ENCODE measurements around the gene KMT2B. TPM values are rescaled to one million over a fixed set of nuclear protein-coding genes. Genes with fewer than 3 reads are reported as not detected.
"Not testable (repeated sequence)": the region's sequence is repeated elsewhere in the genome, so short reads cannot be mapped to it uniquely, and the experiment has no call there.

KMT2B gene, protein sequence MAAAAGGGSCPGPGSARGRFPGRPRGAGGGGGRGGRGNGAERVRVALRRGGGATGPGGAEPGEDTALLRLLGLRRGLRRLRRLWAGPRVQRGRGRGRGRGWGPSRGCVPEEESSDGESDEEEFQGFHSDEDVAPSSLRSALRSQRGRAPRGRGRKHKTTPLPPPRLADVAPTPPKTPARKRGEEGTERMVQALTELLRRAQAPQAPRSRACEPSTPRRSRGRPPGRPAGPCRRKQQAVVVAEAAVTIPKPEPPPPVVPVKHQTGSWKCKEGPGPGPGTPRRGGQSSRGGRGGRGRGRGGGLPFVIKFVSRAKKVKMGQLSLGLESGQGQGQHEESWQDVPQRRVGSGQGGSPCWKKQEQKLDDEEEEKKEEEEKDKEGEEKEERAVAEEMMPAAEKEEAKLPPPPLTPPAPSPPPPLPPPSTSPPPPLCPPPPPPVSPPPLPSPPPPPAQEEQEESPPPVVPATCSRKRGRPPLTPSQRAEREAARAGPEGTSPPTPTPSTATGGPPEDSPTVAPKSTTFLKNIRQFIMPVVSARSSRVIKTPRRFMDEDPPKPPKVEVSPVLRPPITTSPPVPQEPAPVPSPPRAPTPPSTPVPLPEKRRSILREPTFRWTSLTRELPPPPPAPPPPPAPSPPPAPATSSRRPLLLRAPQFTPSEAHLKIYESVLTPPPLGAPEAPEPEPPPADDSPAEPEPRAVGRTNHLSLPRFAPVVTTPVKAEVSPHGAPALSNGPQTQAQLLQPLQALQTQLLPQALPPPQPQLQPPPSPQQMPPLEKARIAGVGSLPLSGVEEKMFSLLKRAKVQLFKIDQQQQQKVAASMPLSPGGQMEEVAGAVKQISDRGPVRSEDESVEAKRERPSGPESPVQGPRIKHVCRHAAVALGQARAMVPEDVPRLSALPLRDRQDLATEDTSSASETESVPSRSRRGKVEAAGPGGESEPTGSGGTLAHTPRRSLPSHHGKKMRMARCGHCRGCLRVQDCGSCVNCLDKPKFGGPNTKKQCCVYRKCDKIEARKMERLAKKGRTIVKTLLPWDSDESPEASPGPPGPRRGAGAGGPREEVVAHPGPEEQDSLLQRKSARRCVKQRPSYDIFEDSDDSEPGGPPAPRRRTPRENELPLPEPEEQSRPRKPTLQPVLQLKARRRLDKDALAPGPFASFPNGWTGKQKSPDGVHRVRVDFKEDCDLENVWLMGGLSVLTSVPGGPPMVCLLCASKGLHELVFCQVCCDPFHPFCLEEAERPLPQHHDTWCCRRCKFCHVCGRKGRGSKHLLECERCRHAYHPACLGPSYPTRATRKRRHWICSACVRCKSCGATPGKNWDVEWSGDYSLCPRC (N-terminal part only)
- 10 to 100 TPM in 4 of 8 experiments, 1 to 10 TPM in 4; 6.1 to 28.4 (median 11.0) TPM for total RNA-seq

DNA sequence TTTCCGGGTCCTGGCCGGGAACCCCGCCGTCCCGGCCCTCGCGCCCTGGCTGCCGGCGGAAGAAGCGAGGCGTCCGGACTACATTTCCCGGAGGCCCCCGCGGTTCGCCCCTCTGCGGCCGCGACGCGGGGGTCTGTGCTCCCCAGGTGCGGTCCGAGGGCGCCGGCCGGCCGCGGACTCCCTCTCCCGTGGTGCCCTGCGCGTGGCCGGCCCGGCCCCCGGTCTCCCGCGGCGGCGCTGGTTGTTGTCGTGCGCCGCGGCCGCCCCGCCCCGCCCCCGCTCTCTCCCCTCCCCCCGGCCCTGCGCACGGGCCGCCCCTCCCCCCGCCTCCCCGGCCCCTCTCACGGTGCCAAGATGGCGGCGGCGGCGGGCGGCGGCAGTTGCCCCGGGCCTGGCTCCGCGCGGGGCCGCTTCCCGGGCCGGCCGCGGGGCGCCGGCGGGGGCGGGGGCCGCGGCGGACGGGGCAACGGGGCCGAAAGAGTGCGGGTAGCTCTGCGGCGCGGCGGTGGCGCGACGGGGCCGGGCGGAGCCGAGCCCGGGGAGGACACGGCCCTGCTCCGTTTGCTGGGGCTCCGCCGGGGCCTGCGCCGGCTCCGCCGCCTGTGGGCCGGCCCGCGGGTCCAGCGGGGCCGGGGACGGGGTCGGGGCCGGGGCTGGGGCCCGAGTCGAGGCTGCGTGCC, at the start of gene KMT2B:
Gene KMT2B, plus strand, starts transcription at position 339 of the 680 bp plus-strand sequence. Its CDS starts 16 bp downstream, at position 355.
- WGBS, 10 experiments: no CpG with 5 or more reads among the region's 109 CpGs
- Histone ChIP-seq H3K4me3 (peak within 1 kb of the TSS; percentile 39 to 91 (median 62)), H3K4me1 (replicated peaks in 1 of 2) (peaks cover 16 to 17% of the 10 kb centered on the region in 2 donors), H3K27ac (peak within 1 kb of the TSS; percentile 81 to 94)
- in situ Hi-C loops (cut with MboI; ENCODE audit: low pct_unique_long_range_greater_than_20kb in 2 of 9, low sequenced_read_pairs in 9 of 9, unreplicated experiment in 9 of 9): no loop called here
- ATAC-seq (replicated peaks in 6 of 8): peak in 7 of 8 experiments; percentile 0 to 74 (median 28)

DNA sequence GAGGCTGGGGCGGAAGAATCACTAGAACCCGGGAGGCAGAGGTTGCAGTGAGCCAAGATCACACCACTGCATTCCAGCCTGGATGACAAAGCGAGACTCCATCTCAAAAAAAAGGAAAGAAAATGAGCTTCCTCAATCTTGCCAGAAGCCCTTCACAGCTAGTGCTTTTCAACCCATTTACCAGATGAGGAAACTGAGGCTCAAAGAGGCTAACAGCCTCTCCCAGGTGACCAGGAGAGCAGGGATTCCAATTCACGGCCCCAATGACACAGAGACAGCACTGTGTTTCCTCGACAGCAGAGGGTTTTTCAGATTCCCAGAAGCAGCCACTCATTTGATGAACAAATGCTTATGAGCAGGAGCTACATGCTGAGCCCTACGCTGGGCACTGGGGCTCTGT, 48.2 kb upstream of the KMT2B start:
- Histone ChIP-seq H3K27ac (no peak overlapping the region), H3K4me1 (replicated peaks in 1 of 2) (no peaks in the 10 kb centered on the region), H3K4me3 (no peak overlapping the region)
- in situ Hi-C loops (cut with MboI; ENCODE audit: low pct_unique_long_range_greater_than_20kb in 2 of 9, low sequenced_read_pairs in 9 of 9, unreplicated experiment in 9 of 9): no loop called here
- ATAC-seq (replicated peaks in 6 of 8): no peak
- 40 to 74% (median 60%) methylated on average over 1 to 6 of the region's 6 CpGs; no CpG with 5 or more reads in 3 of the 10 experiments for WGBS, 10 experiments

DNA sequence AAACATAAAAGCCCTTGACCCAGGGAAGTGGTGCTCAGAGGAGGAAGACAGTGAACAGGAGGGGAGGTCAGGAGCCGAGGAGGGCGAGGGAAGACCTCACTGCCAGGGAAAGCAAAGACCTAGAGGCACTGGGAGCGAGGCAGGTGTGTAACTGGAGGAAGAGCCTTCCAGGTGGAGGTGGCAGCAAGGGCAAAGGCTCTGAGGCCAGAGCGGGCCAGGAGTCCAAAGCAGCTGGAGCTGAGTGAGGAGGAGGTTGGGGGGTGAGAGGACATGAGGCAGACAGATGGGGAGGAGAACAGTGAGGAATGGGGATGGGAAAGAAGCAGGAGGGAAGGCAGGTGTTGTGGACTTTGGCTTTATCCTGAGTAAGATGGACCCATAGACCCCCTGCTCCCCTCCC, 47.8 kb upstream of the KMT2B start:
- no peak for ATAC-seq (replicated peaks in 6 of 8)
- 17 to 67% (median 50%) methylated on average over 1 to 2 of the region's 4 CpGs; no CpG with 5 or more reads in 5 of the 10 experiments for WGBS, 10 experiments
- no peak overlapping the region for H3K4me3 ChIP-seq
- no peak overlapping the region for H3K27ac ChIP-seq
- H3K4me1 ChIP-seq (replicated peaks in 1 of 2): no peaks in the 10 kb centered on the region
- in situ Hi-C loops (cut with MboI; ENCODE audit: low pct_unique_long_range_greater_than_20kb in 2 of 9, low sequenced_read_pairs in 9 of 9, unreplicated experiment in 9 of 9): no loop called here

DNA sequence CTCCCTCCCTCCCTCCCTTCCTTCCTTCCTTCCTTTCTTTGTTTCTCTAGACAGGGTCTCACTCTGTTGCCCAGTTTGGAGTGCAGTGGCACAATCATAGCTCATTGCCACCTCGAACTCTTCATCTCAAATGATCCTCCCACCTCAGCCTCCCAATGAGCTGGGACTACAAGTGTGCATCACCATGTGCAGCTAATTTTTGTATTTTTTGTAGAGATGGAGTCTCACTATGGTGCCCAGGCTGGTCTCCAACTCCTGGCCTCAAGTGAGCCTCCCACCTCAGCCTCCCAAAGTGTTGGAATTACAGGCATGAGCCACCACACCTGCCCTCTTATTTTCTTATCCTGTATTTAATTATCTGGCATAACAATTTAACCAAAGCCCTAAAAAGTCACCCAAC, 47.1 kb upstream of the KMT2B start:
- H3K4me1 ChIP-seq (replicated peaks in 1 of 2): no peaks in the 10 kb centered on the region
- WGBS, 10 experiments: 80% methylated on average over 1 of the region's 1 CpG; no CpG with 5 or more reads in 8 of the 10 experiments
- in situ Hi-C loops (cut with MboI; ENCODE audit: low pct_unique_long_range_greater_than_20kb in 2 of 9, low sequenced_read_pairs in 9 of 9, unreplicated experiment in 9 of 9): no loop called here
- no peak overlapping the region for H3K27ac ChIP-seq
- H3K4me3 ChIP-seq: no peak overlapping the region
- ATAC-seq (replicated peaks in 6 of 8): no peak

DNA sequence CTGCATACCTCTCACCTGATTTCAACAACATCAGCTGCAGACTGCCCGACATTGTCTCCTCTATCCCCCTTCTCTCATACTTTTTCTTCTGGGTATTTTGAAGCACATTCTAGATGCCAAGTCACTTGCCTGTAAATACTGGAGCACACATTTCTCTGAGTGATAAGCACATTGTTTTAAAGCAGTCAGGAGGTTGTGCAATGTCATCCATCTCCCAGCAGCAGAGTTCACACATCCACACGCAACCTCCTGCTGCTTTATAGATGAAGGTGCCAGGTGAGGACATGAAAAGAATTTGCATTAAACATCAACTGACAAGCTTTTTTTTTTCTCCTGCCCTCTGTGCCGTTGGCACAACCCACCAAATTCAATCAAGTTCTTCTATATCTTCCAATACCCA, 46.0 kb upstream of the KMT2B start:
- WGBS, 10 experiments: 13 to 57% (median 44%) methylated on average over 1 to 3 of the region's 3 CpGs; no CpG with 5 or more reads in 3 of the 10 experiments
- Histone ChIP-seq H3K4me1 (replicated peaks in 1 of 2) (no peaks in the 10 kb centered on the region), H3K27ac (no peak overlapping the region), H3K4me3 (no peak overlapping the region)
- in situ Hi-C loops (cut with MboI; ENCODE audit: low pct_unique_long_range_greater_than_20kb in 2 of 9, low sequenced_read_pairs in 9 of 9, unreplicated experiment in 9 of 9): no loop called here
- ATAC-seq (replicated peaks in 6 of 8): no peak

DNA sequence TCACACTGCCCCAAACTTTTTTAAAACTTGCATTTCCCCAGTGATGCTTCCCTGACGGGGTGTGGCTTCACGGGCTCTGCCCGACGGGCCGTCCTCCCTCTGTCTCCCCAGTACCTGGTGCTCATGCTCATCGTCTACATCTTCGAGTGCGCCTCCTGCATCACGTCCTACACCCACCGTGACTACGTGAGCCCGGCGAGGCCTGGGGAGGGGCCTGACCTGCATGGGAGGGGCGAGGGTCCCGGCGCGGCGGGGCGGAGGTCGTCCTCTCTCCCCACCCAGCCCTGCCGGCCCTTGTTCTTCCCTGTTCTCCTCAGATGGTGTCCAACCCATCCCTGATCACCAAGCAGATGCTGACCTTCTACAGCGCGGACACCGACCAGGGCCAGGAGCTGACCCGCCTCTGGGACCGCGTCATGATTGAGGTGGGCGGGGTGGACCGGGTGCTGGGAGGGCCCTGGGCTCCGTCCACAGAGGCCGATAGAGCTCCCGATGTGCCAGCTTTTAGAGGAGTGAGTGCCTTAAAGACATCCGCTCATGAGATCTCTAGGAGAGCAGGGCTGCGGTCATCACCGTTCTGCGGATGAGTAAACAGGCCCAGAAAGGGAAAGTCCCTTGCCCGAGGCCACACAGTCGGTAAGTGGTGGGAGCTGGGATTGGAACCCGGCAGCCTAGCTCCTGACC, 44.5 kb upstream of the KMT2B start:
- ATAC-seq (replicated peaks in 6 of 8): peak in 5 of 8 experiments; percentile 27 to 99 (median 98)
- no peak overlapping the region for H3K4me3 ChIP-seq
- no peak overlapping the region for H3K27ac ChIP-seq
- H3K4me1 ChIP-seq (replicated peaks in 1 of 2): no peaks in the 10 kb centered on the region
- in situ Hi-C loops (cut with MboI; ENCODE audit: low pct_unique_long_range_greater_than_20kb in 2 of 9, low sequenced_read_pairs in 9 of 9, unreplicated experiment in 9 of 9): no loop called here
- WGBS, 10 experiments: 0 to 20% (median 18%) methylated on average over 3 to 7 of the region's 39 CpGs; no CpG with 5 or more reads in 7 of the 10 experiments

DNA sequence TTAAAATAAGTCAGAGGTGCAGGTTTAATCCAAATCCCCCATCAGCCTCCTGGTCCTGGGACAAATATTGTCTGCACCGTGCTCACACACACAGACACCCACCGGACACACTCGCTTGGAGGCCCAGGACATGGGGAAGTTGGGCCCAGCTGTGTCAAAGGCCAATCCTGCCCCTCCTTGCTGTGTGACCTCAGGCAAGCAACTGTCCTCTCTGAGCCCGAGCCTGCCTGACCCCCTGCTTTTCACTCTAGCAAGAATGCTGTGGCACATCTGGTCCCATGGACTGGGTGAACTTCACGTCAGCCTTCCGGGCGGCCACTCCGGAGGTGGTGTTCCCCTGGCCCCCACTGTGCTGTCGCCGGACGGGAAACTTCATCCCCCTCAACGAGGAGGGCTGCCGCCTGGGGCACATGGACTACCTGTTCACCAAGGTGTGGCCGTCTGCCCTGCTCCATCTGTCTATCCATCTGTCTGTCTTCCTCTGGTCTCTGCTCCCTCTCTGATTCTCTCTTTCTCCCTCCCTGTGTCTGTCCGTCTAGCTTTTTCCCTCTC, 42.1 kb upstream of the KMT2B start:
- 33 to 83% (median 60%) methylated on average over 1 to 12 of the region's 15 CpGs; no CpG with 5 or more reads in 2 of the 10 experiments for WGBS, 10 experiments
- Histone ChIP-seq H3K4me3 (no peak overlapping the region), H3K4me1 (replicated peaks in 1 of 2) (no peaks in the 10 kb centered on the region), H3K27ac (no peak overlapping the region)
- ATAC-seq (replicated peaks in 6 of 8): no peak
- in situ Hi-C loops (cut with MboI; ENCODE audit: low pct_unique_long_range_greater_than_20kb in 2 of 9, low sequenced_read_pairs in 9 of 9, unreplicated experiment in 9 of 9): no loop called here

DNA sequence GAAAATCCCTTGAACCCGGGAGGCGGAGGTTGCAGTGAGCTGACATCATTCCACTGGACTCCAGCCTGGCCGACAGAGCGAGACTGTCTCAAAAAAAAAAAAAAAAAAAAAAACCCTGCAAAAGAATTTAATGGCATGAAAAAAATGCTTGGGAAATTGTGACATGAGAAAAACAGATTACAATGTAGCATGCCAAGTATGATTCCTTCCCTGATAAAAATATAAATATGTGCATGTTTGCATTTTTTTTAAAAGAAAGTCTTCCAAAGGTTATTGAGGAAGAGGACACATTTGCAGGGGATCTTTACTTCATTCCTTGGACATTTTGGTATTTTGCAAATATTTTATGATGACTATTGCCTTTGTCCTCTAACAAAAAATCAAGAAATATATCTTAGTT, 28.0 kb upstream of the KMT2B start:
- Histone ChIP-seq H3K27ac (no peak overlapping the region), H3K4me1 (replicated peaks in 1 of 2) (no peaks in the 10 kb centered on the region), H3K4me3 (no peak overlapping the region)
- in situ Hi-C loops (cut with MboI; ENCODE audit: low pct_unique_long_range_greater_than_20kb in 2 of 9, low sequenced_read_pairs in 9 of 9, unreplicated experiment in 9 of 9): no loop called here
- ATAC-seq (replicated peaks in 6 of 8): no peak
- WGBS, 10 experiments: 0 to 96% (median 80%) methylated on average over 1 to 4 of the region's 4 CpGs; no CpG with 5 or more reads in 3 of the 10 experiments

DNA sequence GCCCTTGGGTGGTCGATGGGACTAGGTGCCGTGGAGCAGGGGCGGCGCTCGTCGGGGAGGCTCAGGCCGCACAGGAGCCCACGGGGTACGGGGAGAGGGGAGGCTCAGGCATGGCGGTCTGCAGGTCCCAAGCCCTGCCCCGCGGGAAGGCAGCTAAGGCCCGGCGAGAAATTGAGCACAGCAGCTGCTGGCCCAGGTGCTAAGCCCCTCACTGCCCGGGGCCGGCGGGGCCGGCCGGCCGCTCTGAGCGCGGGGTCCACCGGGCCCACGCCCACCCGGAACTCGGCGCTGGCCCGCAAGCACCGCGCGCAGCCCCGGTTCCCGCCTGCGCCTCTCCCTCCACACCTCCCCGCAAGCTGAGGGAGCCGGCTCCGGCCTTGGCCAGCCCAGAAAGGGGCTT, 26.7 kb upstream of the KMT2B start:
- no CpG with 5 or more reads among the region's 37 CpGs for WGBS, 10 experiments
- in situ Hi-C loops (cut with MboI; ENCODE audit: low pct_unique_long_range_greater_than_20kb in 2 of 9, low sequenced_read_pairs in 9 of 9, unreplicated experiment in 9 of 9); H3K27ac ChIP-seq; H3K4me3 ChIP-seq; H3K4me1 ChIP-seq (replicated peaks in 1 of 2); ATAC-seq (replicated peaks in 6 of 8): not testable (repeated sequence)

DNA sequence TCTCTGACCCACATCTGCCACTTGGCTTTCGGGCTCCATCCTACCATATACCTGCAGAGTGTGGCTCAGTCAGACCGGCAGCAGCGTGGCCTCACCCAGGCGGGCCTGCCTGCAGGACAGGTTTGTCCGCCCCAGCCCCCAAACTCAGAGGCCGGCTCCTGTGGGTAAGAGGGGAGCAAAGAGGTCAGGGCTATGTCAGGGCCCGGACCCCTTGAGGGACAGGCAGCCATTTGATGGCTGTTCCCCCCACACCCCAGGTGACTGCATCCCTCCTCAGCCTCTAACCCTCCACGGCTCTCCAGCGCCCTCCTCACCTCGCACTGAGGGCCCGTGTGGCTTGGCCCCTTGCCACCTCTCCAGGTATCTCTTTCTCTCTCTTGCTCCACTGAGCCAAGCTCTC, 25.8 kb upstream of the KMT2B start:
- no peak overlapping the region for H3K4me3 ChIP-seq
- H3K27ac ChIP-seq: no peak overlapping the region
- no peak for ATAC-seq (replicated peaks in 6 of 8)
- no peaks in the 10 kb centered on the region for H3K4me1 ChIP-seq (replicated peaks in 1 of 2)
- WGBS, 10 experiments: 35 to 85% (median 68%) methylated on average over 2 to 4 of the region's 11 CpGs; no CpG with 5 or more reads in 6 of the 10 experiments
- in situ Hi-C loops (cut with MboI; ENCODE audit: low pct_unique_long_range_greater_than_20kb in 2 of 9, low sequenced_read_pairs in 9 of 9, unreplicated experiment in 9 of 9): no loop called here

DNA sequence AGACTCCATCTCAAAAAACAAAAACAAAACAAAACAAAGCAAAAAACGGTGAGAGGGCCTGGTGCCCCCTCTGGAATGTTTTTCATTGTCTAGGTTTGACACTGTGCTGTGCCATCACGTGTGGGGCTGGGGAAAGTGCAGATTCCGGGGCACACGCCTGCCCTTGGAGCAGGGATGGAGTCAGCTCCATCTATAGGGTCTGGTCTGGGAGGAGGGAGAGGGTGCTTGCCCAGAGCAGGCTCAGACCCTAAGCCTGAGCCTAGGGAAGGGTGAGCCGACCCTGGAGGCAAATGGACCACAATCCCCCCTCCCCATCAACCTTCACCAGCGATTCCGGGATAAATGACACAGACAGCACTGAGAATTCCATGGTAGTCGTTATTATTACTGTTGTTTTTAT, 24.4 kb upstream of the KMT2B start:
- Histone ChIP-seq H3K27ac (no peak overlapping the region), H3K4me3 (no peak overlapping the region), H3K4me1 (replicated peaks in 1 of 2) (no peaks in the 10 kb centered on the region)
- in situ Hi-C loops (cut with MboI; ENCODE audit: low pct_unique_long_range_greater_than_20kb in 2 of 9, low sequenced_read_pairs in 9 of 9, unreplicated experiment in 9 of 9): no loop called here
- peak; percentile 9 to 46 (median 34) for ATAC-seq (replicated peaks in 6 of 8)
- WGBS, 10 experiments: 0 to 43% (median 0%) methylated on average over 1 to 5 of the region's 8 CpGs; no CpG with 5 or more reads in 4 of the 10 experiments
